ENCODE data around the gene RGS3. TPM values are rescaled to one million over a fixed set of nuclear protein-coding genes. Genes with fewer than 3 reads are reported as not detected.

Gene RGS3
- total and polyA plus RNA-seq, 2 of the 13 experiments (the other 11 are each of a cell fraction or from before 2014, with no cell fraction given): 17.1 to 28.8 TPM

GRCh38 chr9:113611461-113612215, 148.1 kb downstream of the RGS3 start:
- H3K4me1 ChIP-seq (ENCODE audit: insufficient read depth, low read length): peaks cover 86% of the 10 kb centered on the region
- whole genome bisulfite sequencing (ENCODE audit: low lambda C conversion rate): 78% methylated on average over 4 of the region's 6 CpGs
- FAIRE-seq: no peak
- no peaks in the 10 kb centered on the region for H3K36me3 ChIP-seq (replicated peaks in 1 of 2; ENCODE audit: control insufficient read depth in 1 of 2, insufficient read depth in 2 of 2, low read length in 2 of 2)
- ChIA-PET CTCF (ENCODE audit: low intra/inter-chr PET ratio, low total read pairs) (no interaction called here), POLR2A (no interaction called here)
- H3K9ac ChIP-seq (ENCODE audit: insufficient read depth, low read depth, low read length): no peak overlapping the region
- no peak for DNase-seq (ENCODE audit: low spot score)
- no peak overlapping the region for H3K4me3 ChIP-seq (replicated peaks in 1 of 3; ENCODE audit: insufficient read depth in 1 of 3, low read depth in 2 of 3, low read length in 3 of 3)
- no peak overlapping the region for H3K27ac ChIP-seq (ENCODE audit: extremely low read length, insufficient read depth, low read length)
- no peak for TF ChIP-seq ZNF703 (CRISPR knock-in tag; IDR thresholded peaks at IDR 0.05; ENCODE audit: borderline replicate concordance)
- TF ChIP-seq SOX6 (IDR thresholded peaks at IDR 0.05): no peak
- TF ChIP-seq SOX6 (CRISPR knock-in tag; IDR thresholded peaks at IDR 0.05): no peak
- TF ChIP-seq ZFP37 (CRISPR knock-in tag; IDR thresholded peaks at IDR 0.05; ENCODE audit: borderline replicate concordance): no peak
- TF ChIP-seq ZNF629 (CRISPR knock-in tag; conservative IDR thresholded peaks at IDR 0.05): no peak
- no peak for TF ChIP-seq REXO4 (CRISPR knock-in tag; IDR thresholded peaks at IDR 0.05; ENCODE audit: borderline replicate concordance)
- no peak for TF ChIP-seq FOXP4 (CRISPR knock-in tag; IDR thresholded peaks at IDR 0.05)
- no peak for TF ChIP-seq ZNF564 (CRISPR knock-in tag; IDR thresholded peaks at IDR 0.05)
- intact Hi-C loops (cut with micrococcal nuclease; ENCODE audit: unreplicated experiment) (loop anchor here (1.0 kb wide), 1 partner anchor 19 kb away; no protein-coding TSS in a partner anchor), in situ Hi-C loops (cut with HindIII; ENCODE audit: extremely low pct_ligation_motif_present, low pct_unique_long_range_greater_than_20kb) (no loop called here)
- H3K27me3 ChIP-seq (ENCODE audit: control insufficient read depth in 1 of 2, insufficient read depth in 2 of 2, low read length in 2 of 2): peaks cover 0 to 6% of the 10 kb centered on the region in 2 experiments; a peak in 1 of 5 replicates
- ATAC-seq: no peak
- H2AFZ ChIP-seq (ENCODE audit: low read length): no peak overlapping the region
- H4K20me1 ChIP-seq (ENCODE audit: insufficient read depth, low read length): no peaks in the 10 kb centered on the region
- no peaks in the 10 kb centered on the region for H3K79me2 ChIP-seq (ENCODE audit: insufficient read depth, low read length)
- BruUV-seq (replicated peaks): no TSS peak
- H3K9me3 ChIP-seq (ENCODE audit: low read length): no peaks in the 10 kb centered on the region
- H3K4me2 ChIP-seq (ENCODE audit: low read depth, low read length): no peak overlapping the region
